Testis (tissue), 2 donors: ENCODE results near the gene AP2M1.

Experiments
- POLR2A ChIP-seq: fragments of 450-650 bp; IDR thresholded peaks from one replicate; pipeline ENCODE4 v1.6.1; 2017; ENCODE audit warnings: antibody characterized with exemption, mild to moderate bottlenecking, moderate library complexity
- TF ChIP-seq, protein P1 (sequence below), 3 experiments: fragments of 450-650 bp in 2 of 3; fragments of 200-600 bp in 1 of 3; sonication (generic) in 1 of 3; IDR thresholded peaks; one replicate each; pipeline ENCODE4 v1.5.1; 2016 to 2019; ENCODE audit warnings: antibody characterized with exemption in 3 of 3, mild to moderate bottlenecking in 2 of 3, moderate library complexity in 1 of 3

DNA sequence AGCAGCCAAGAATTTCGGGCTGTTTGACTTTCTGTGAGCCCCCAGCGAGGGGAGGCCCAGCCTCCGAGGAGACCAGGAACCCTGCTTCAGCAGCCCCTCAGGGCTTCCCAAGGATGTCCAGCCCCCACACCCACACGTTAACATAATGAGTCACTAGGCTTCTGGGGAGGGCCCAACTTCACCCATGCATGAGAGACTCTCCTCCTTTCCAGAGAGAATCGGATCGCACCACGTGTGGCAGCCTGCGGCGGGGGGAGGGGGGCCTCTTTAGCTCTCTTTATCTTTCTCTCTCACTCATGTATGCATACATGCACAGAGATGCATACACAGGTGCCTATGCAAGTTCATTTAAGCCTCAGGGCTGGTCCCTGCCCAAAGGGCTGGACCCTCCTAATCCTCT lies 3.1 kb upstream of the AP2M1 start:
- TF ChIP-seq, protein P1, sequence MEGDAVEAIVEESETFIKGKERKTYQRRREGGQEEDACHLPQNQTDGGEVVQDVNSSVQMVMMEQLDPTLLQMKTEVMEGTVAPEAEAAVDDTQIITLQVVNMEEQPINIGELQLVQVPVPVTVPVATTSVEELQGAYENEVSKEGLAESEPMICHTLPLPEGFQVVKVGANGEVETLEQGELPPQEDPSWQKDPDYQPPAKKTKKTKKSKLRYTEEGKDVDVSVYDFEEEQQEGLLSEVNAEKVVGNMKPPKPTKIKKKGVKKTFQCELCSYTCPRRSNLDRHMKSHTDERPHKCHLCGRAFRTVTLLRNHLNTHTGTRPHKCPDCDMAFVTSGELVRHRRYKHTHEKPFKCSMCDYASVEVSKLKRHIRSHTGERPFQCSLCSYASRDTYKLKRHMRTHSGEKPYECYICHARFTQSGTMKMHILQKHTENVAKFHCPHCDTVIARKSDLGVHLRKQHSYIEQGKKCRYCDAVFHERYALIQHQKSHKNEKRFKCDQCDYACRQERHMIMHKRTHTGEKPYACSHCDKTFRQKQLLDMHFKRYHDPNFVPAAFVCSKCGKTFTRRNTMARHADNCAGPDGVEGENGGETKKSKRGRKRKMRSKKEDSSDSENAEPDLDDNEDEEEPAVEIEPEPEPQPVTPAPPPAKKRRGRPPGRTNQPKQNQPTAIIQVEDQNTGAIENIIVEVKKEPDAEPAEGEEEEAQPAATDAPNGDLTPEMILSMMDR (IDR thresholded peaks at IDR 0.05) = no peak
- no peak for TF ChIP-seq POLR2A
